Activated B cell treated with CpG ODN at 0.5 μM for 24 hours (primary cell): ENCODE data around the gene INPP5F. TPM values are rescaled to one million over a fixed set of nuclear protein-coding genes. Genes with fewer than 3 reads are reported as not detected.

Experiments used
- ATAC-seq: fragments of 200-7000 bp; cut with Tn5 transposase; one replicate; pipeline ENCODE4 v1.10.0; 2021; ENCODE audit warnings: low read depth, mild to moderate bottlenecking, moderate library complexity
- CTCF ChIA-PET: fragments of 350-600 bp; sonication (Branson Sonifier 250); formaldehyde crosslinking; loops from one replicate; lab custom pipeline; 2021; ENCODE audit warnings: antibody characterized with exemption; lab: Charles Lee
- POLR2A ChIA-PET: fragments of 350-600 bp; sonication (Branson Sonifier 250); formaldehyde crosslinking; loops from one replicate; lab custom pipeline; 2021; ENCODE audit warnings: antibody characterized with exemption; lab: Charles Lee
- DNase-seq: peaks from one replicate; pipeline ENCODE4 v3.0.0; 2022
- H3K27ac Mint-ChIP-seq: one replicate; pipeline ENCODE4 v1.8.0; 2020; ENCODE audit warnings: mixed read lengths
- H3K27me3 Mint-ChIP-seq: one replicate; pipeline ENCODE4 v1.8.0; 2021; ENCODE audit warnings: mixed read lengths
- H3K36me3 Mint-ChIP-seq: one replicate; pipeline ENCODE4 v1.8.0; 2021; ENCODE audit warnings: low read depth, mixed read lengths
- H3K4me1 Mint-ChIP-seq: one replicate; pipeline ENCODE4 v1.8.0; 2021; ENCODE audit warnings: mixed read lengths
- H3K4me3 Mint-ChIP-seq: one replicate; pipeline ENCODE4 v1.8.0; 2020; ENCODE audit warnings: mild to moderate bottlenecking, mixed read lengths
- H3K9me3 Mint-ChIP-seq: one replicate; pipeline ENCODE4 v1.8.0; 2020; ENCODE audit warnings: mixed read lengths
- CTCF ChIP-seq: fragments of 200-600 bp; IDR thresholded peaks from one replicate; pipeline ENCODE4 v1.8.0; 2022; ENCODE audit warnings: antibody characterized with exemption, mild to moderate bottlenecking
- intact Hi-C: fragments of 100-400 bp; cut with micrococcal nuclease; formaldehyde crosslinking; loops from one replicate; pipeline ENCODE4 v1.15.1; 2024
- total RNA-seq: library from RNA; stranded (reverse); gene quantifications from 2 replicates; pipeline ENCODE4 v1.2.3, GENCODE V29; 2022

Gene INPP5F
- total RNA-seq, 1 donor from 2014 or later = 53.5 TPM

GRCh38 chr10:119834188-119834587 is 108.3 kb downstream of the INPP5F start:
- no peaks in the 10 kb centered on the region for H3K27me3 Mint-ChIP-seq
- POLR2A ChIA-PET = no interaction called here
- DNase-seq (no peak), ATAC-seq (no peak)
- H3K27ac Mint-ChIP-seq = peak overlapping the region; percentile 9
- peaks cover 88% of the 10 kb centered on the region for H3K36me3 Mint-ChIP-seq
- no peak for TF ChIP-seq CTCF
- CTCF ChIA-PET = no interaction called here
- H3K9me3 Mint-ChIP-seq = no peaks in the 10 kb centered on the region
- intact Hi-C loops = no loop called here
- H3K4me3 Mint-ChIP-seq = no peak overlapping the region
- peaks cover 9% of the 10 kb centered on the region for H3K4me1 Mint-ChIP-seq

- POLR2A ChIA-PET = no interaction called here
- no peak overlapping the region for H3K27ac Mint-ChIP-seq
Observed at GRCh38 chr10:119845656-119846055, 119.8 kb downstream of the INPP5F start.

GRCh38 chr10:119849031-119849789 is 123.4 kb downstream of the INPP5F start:
- POLR2A ChIA-PET = no interaction called here
- Mint-ChIP-seq H3K27ac (no peak overlapping the region), H3K36me3 (peaks cover 79% of the 10 kb centered on the region), H3K4me3 (no peak overlapping the region), H3K27me3 (no peaks in the 10 kb centered on the region), H3K4me1 (peaks cover 9% of the 10 kb centered on the region), H3K9me3 (no peaks in the 10 kb centered on the region)
- TF ChIP-seq CTCF = no peak
- intact Hi-C loops = no loop called here
- ATAC-seq = no peak
- CTCF ChIA-PET = interaction anchor here (1.1 kb wide), 1 partner anchor 99 kb away, joined by 4 read pairs; no protein-coding TSS in a partner anchor
- no peak for DNase-seq

More at GRCh38 chr10:119845656-119846055, 119.8 kb downstream of the INPP5F start:
- Mint-ChIP-seq H3K36me3 (peaks cover 90% of the 10 kb centered on the region), H3K4me3 (no peak overlapping the region), H3K9me3 (no peaks in the 10 kb centered on the region), H3K4me1 (peaks cover 9% of the 10 kb centered on the region), H3K27me3 (no peaks in the 10 kb centered on the region)
- intact Hi-C loops = no loop called here
- DNase-seq = no peak
- CTCF ChIA-PET = interaction anchor here (1.6 kb wide), 1 partner anchor 14 kb away, joined by 4 read pairs; no protein-coding TSS in a partner anchor
- no peak for TF ChIP-seq CTCF
- ATAC-seq = no peak

- peaks cover 72% of the 10 kb centered on the region for H3K36me3 Mint-ChIP-seq
- DNase-seq (no peak), ATAC-seq (no peak)
- POLR2A ChIA-PET = no interaction called here
- TF ChIP-seq CTCF = no peak
- H3K27me3 Mint-ChIP-seq = no peaks in the 10 kb centered on the region
- H3K27ac Mint-ChIP-seq = no peak overlapping the region
- H3K4me3 Mint-ChIP-seq = no peak overlapping the region
- no peaks in the 10 kb centered on the region for H3K9me3 Mint-ChIP-seq
- CTCF ChIA-PET = interaction anchor here (1.1 kb wide), 1 partner anchor 100 kb away, joined by 4 read pairs; no protein-coding TSS in a partner anchor
- peaks cover 9% of the 10 kb centered on the region for H3K4me1 Mint-ChIP-seq
- intact Hi-C loops = no loop called here
Observed at GRCh38 chr10:119849944-119850343, 124.1 kb downstream of the INPP5F start.

- POLR2A ChIA-PET = interaction anchor here (1.5 kb wide), 1 partner anchor 20 kb away, joined by 4 read pairs; no protein-coding TSS in a partner anchor
- Mint-ChIP-seq H3K27me3 (no peaks in the 10 kb centered on the region), H3K4me3 (no peak overlapping the region), H3K36me3 (peaks cover 67% of the 10 kb centered on the region), H3K27ac (no peak overlapping the region), H3K9me3 (no peaks in the 10 kb centered on the region), H3K4me1 (no peaks in the 10 kb centered on the region)
- ATAC-seq (no peak), DNase-seq (no peak)
- no peak for TF ChIP-seq CTCF
- CTCF ChIA-PET = no interaction called here
- intact Hi-C loops = no loop called here
Observed at GRCh38 chr10:119852277-119852676, 126.4 kb downstream of the INPP5F start.
